ENCODE results near the gene MMP14. TPM values are rescaled to one million over a fixed set of nuclear protein-coding genes. Genes with fewer than 3 reads are reported as not detected.

MMP14 gene
- total and polyA plus RNA-seq, 2 of the 8 experiments (the other 6 are each of a cell fraction or from before 2014, with no cell fraction given): 58.2 to 86.8 TPM

GRCh38 chr14:22794551-22794951 is 41.8 kb upstream of the MMP14 start:
- WGBS, 2 experiments (ENCODE audit: extremely low coverage in 1 of 2, insufficient coverage in 1 of 2, insufficient read length in 1 of 2, insufficient replicate concordance in 2 of 2, low coverage in 1 of 2, low lambda C conversion rate in 2 of 2, missing lambda C conversion rate in 1 of 2): 91% methylated on average over 7 of the region's 7 CpGs; no CpG with 5 or more reads in 1 of the 2 experiments
- H4K5ac ChIP-seq (ENCODE audit: insufficient read length, low read depth, low read length): no peak overlapping the region
- ChIA-PET CTCF (ENCODE audit: partially characterized antibody) (interaction anchor here (0.7 to 53.1 kb wide), 5 partner anchors 14 to 136 kb away, joined by 3 to 1562 read pairs (median 3); partner anchors contain the start of genes LRP10, MMP14 and REM2), POLR2A (ENCODE audit: partially characterized antibody) (no interaction called here)
- H3K4me3 ChIP-seq (ENCODE audit: extremely low read depth in 1 of 4, insufficient read depth in 2 of 4, low read depth in 3 of 4, low read length in 4 of 4): no peak overlapping the region
- no peak overlapping the region for H3K4ac ChIP-seq (replicated peaks; ENCODE audit: insufficient read length, low read depth, low read length)
- H3K79me2 ChIP-seq (ENCODE audit: control insufficient read depth in 1 of 2, insufficient read depth in 2 of 2, low read length in 2 of 2): no peaks in the 10 kb centered on the region
- no peak overlapping the region for H4K8ac ChIP-seq (ENCODE audit: extremely low read depth, insufficient read depth, low read length)
- no peak overlapping the region for H3K27ac ChIP-seq (ENCODE audit: low read depth, low read length)
- H3K23ac ChIP-seq (ENCODE audit: insufficient read length): no peak overlapping the region
- H3K14ac ChIP-seq (ENCODE audit: insufficient read length): no peak overlapping the region
- no peaks in the 10 kb centered on the region for H4K20me1 ChIP-seq (replicated peaks in 1 of 2; ENCODE audit: control insufficient read depth in 1 of 2, insufficient read depth in 2 of 2, low read length in 2 of 2)
- H3K4me2 ChIP-seq (ENCODE audit: insufficient read depth in 1 of 2, low read depth in 2 of 2, low read length in 2 of 2): no peak overlapping the region
- H3K79me1 ChIP-seq (ENCODE audit: low read depth, low read length): no peaks in the 10 kb centered on the region
- no peak overlapping the region for H3K9ac ChIP-seq (replicated peaks in 1 of 4; ENCODE audit: extremely low read depth in 1 of 4, low read depth in 3 of 4, low read length in 3 of 4)
- no peak overlapping the region for H3K18ac ChIP-seq (ENCODE audit: extremely low read depth, low read length)
- no peak overlapping the region for H2BK12ac ChIP-seq (ENCODE audit: low read depth, low read length)
- no peak overlapping the region for H2BK20ac ChIP-seq (ENCODE audit: low read length)
- no peak overlapping the region for H2BK15ac ChIP-seq (ENCODE audit: low read length)
- H2BK5ac ChIP-seq (ENCODE audit: low read depth, low read length): no peak overlapping the region
- FAIRE-seq: no peak
- no peak overlapping the region for H2BK120ac ChIP-seq (replicated peaks; ENCODE audit: low read depth, low read length)
- peaks cover 2 to 11% (median 6%) of the 10 kb centered on the region in 4 experiments for H3K4me1 ChIP-seq (replicated peaks in 1 of 4; ENCODE audit: control insufficient read depth in 3 of 4, insufficient read depth in 4 of 4, low read length in 3 of 4)
- H3K27me3 ChIP-seq (replicated peaks in 1 of 4; ENCODE audit: control insufficient read depth in 3 of 4, extremely low read depth in 1 of 4, insufficient read depth in 3 of 4, low read length in 3 of 4): no peaks in the 10 kb centered on the region
- H4K91ac ChIP-seq (replicated peaks; ENCODE audit: insufficient read length, low read length): no peak overlapping the region
- no peak overlapping the region for H2AFZ ChIP-seq (ENCODE audit: low read length)
- no peak for DNase-seq (ENCODE audit: low read depth in 1 of 2, low spot score in 2 of 2)
- H2AK5ac ChIP-seq (ENCODE audit: low read depth, low read length): no peak overlapping the region
- H3K9me3 ChIP-seq (ENCODE audit: insufficient read depth in 2 of 2, low read depth in 1 of 2, low read length in 1 of 2): peaks cover 0 to 4% of the 10 kb centered on the region in 2 experiments; a peak in 1 of 4 replicates
- no peaks in the 10 kb centered on the region for H3K36me3 ChIP-seq (ENCODE audit: control insufficient read depth in 2 of 4, insufficient read depth in 4 of 4, low read length in 3 of 4)
- no peak overlapping the region for H3K56ac ChIP-seq (replicated peaks; ENCODE audit: insufficient read length, low read depth, low read length)
- no peaks in the 10 kb centered on the region for H3K23me2 ChIP-seq (ENCODE audit: low read depth, low read length)
- TF ChIP-seq SRF (IDR thresholded peaks at IDR 0.05; ENCODE audit: low read depth, low read length) (no peak), EGR1 (IDR thresholded peaks at IDR 0.05; ENCODE audit: borderline replicate concordance, low read depth, low read length) (no peak), YY1 (IDR thresholded peaks at IDR 0.05; ENCODE audit: low read depth, low read length) (no peak), ASH2L (IDR thresholded peaks at IDR 0.05; ENCODE audit: low read length) (no peak), CTBP2 (IDR thresholded peaks at IDR 0.05; ENCODE audit: borderline replicate concordance, insufficient read depth, insufficient read length, low read length) (no peak), GABPA (IDR thresholded peaks at IDR 0.05; ENCODE audit: borderline replicate concordance, insufficient read depth, low read length) (no peak), SP4 (IDR thresholded peaks at IDR 0.05; ENCODE audit: low read length) (no peak), KDM4A (IDR thresholded peaks at IDR 0.05; ENCODE audit: low read depth, low read length, severe bottlenecking) (no peak), RAD21 (IDR thresholded peaks at IDR 0.05 in 1 of 2, conservative IDR thresholded peaks at IDR 0.05 in 1 of 2; ENCODE audit: low read depth in 2 of 2, low read length in 2 of 2) (no peak), ZNF274 (IDR thresholded peaks at IDR 0.05; ENCODE audit: borderline replicate concordance, extremely low read depth, low read length) (no peak), E2F6 (IDR thresholded peaks at IDR 0.05) (no peak)
- TF ChIP-seq, protein P1, sequence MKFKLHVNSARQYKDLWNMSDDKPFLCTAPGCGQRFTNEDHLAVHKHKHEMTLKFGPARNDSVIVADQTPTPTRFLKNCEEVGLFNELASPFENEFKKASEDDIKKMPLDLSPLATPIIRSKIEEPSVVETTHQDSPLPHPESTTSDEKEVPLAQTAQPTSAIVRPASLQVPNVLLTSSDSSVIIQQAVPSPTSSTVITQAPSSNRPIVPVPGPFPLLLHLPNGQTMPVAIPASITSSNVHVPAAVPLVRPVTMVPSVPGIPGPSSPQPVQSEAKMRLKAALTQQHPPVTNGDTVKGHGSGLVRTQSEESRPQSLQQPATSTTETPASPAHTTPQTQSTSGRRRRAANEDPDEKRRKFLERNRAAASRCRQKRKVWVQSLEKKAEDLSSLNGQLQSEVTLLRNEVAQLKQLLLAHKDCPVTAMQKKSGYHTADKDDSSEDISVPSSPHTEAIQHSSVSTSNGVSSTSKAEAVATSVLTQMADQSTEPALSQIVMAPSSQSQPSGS (IDR thresholded peaks at IDR 0.05; ENCODE audit: low read length): no peak

Data from H1 (cell line).